Lung (tissue), 12 donors: Measurements from ENCODE around the gene RNU7-1. TPM values are rescaled to one million over a fixed set of nuclear protein-coding genes. Genes with fewer than 3 reads are reported as not detected.

Experiments
- ATAC-seq: fragments of 200-7000 bp; cut with Tn5 transposase; one replicate; pipeline ENCODE4 v1.9.1; 2020; ENCODE audit warnings: moderate number of reproducible peaks; ENCODE audit not compliant: insufficient read depth, low FRiP score
- DNase-seq, 3 donors: peaks; one replicate each; pipeline ENCODE4 v3.0.0-alpha.2; 2013 to 2017
- H3K27ac ChIP-seq, 2 donors: one replicate each; pipeline ENCODE4 v1.5.1; 2013; ENCODE audit warnings: mild to moderate bottlenecking in 2 of 2, moderate library complexity in 2 of 2, control low read depth in 1 of 2, inconsistent platforms in 1 of 2, low read depth in 1 of 2, low read length in 1 of 2
- H3K27me3 ChIP-seq, 3 donors: one replicate each; pipeline ENCODE4 v1.5.1; 2013; ENCODE audit warnings: low read length in 2 of 3; ENCODE audit not compliant: control insufficient read depth in 3 of 3, insufficient read depth in 3 of 3
- H3K36me3 ChIP-seq, 4 donors: one replicate each; pipeline ENCODE4 v1.5.1; 2013; ENCODE audit warnings: low read length in 4 of 4, mild to moderate bottlenecking in 1 of 4, moderate library complexity in 1 of 4; ENCODE audit not compliant: control insufficient read depth in 4 of 4, insufficient read depth in 4 of 4
- H3K4me1 ChIP-seq, 5 donors: one replicate each; pipeline ENCODE4 v1.5.1; 2013; ENCODE audit warnings: low read length in 5 of 5, mild to moderate bottlenecking in 2 of 5, moderate library complexity in 1 of 5; ENCODE audit not compliant: control insufficient read depth in 5 of 5, insufficient read depth in 5 of 5
- H3K4me3 ChIP-seq: one replicate; pipeline ENCODE4 v1.5.1; 2013; ENCODE audit warnings: mild to moderate bottlenecking, control low read depth, moderate library complexity
- H3K9ac ChIP-seq, 2 donors: one replicate each; pipeline ENCODE4 v1.5.1; 2013; ENCODE audit warnings: low read length in 2 of 2, control low read depth in 1 of 2; ENCODE audit not compliant: insufficient read depth in 1 of 2
- H3K9me3 ChIP-seq, 4 donors: one replicate each; pipeline ENCODE4 v1.5.1; 2013; ENCODE audit warnings: low read length in 3 of 4, mild to moderate bottlenecking in 1 of 4, moderate library complexity in 1 of 4; ENCODE audit not compliant: control insufficient read depth in 4 of 4, insufficient read depth in 3 of 4
- CTCF ChIP-seq: IDR thresholded peaks from 2 replicates; pipeline ENCODE4 v1.5.1; 2012; ENCODE audit warnings: mild to moderate bottlenecking; ENCODE audit errors: control extremely low read depth, extremely low read depth
- WGBS, 2 donors: extraction: QIAGEN DNeasy Blood & Tissue Kit; methylation state at CpG; one replicate each; pipeline ENCODE4 v1.1.7; 2013; 5-methylcytosine and 5-hydroxymethylcytosine counted together
- polyA plus RNA-seq, 2 donors: library from polyadenylated mRNA; stranded (reverse); fragments of 200-250 nt; gene quantifications; one replicate each; pipeline ENCODE4 v1.2.1, GENCODE V29; 2013
- total RNA-seq, 2 donors: library from RNA; depleted of rRNA in 1 of 2; stranded (reverse); fragments of >200 nt in 1 of 2; gene quantifications; one replicate each; pipeline ENCODE4 v1.2.1, GENCODE V29; 2014 to 2021
- donor health status: control.
- donor health status: control.
- donor health status: Bipolar disorder and iron deficiency.
- donor health status: healthy.
- donor health status: DM: yes; HTN: yes; CAD: no.

Gene RNU7-1
- total and polyA plus RNA-seq, 4 donors, result not detected

- Histone ChIP-seq H3K36me3 (no peaks in the 10 kb centered on the region), H3K9me3 (no peaks in the 10 kb centered on the region), H3K27ac (no peak overlapping the region), H3K4me3 (no peak overlapping the region), H3K4me1 (peaks cover 0 to 11% (median 4%) of the 10 kb centered on the region in 5 donors), H3K9ac (no peak overlapping the region), H3K27me3 (no peaks in the 10 kb centered on the region)
- 62 to 64% methylated on average over 5 of the region's 5 CpGs for WGBS, 2 donors
- no peak for DNase-seq
- no peak for ATAC-seq
- no peak for TF ChIP-seq CTCF
Observed at GRCh38 chr12:6899427-6899826, 44.2 kb upstream of the RNU7-1 start.

GRCh38 chr12:6899837-6900519, 43.6 kb upstream of the RNU7-1 start:
- Histone ChIP-seq H3K9ac (no peak overlapping the region), H3K4me1 (peaks cover under 1 to 13% (median 5%) of the 10 kb centered on the region in 5 donors), H3K9me3 (no peaks in the 10 kb centered on the region), H3K27me3 (no peaks in the 10 kb centered on the region), H3K36me3 (no peaks in the 10 kb centered on the region), H3K4me3 (no peak overlapping the region), H3K27ac (peak overlapping the region in 1 of 2 donors; percentile 65)
- no peak for TF ChIP-seq CTCF
- ATAC-seq (no peak), DNase-seq (peak; percentile 71 to 77 (median 74))
- WGBS, 2 donors, result 37 to 42% methylated on average over 10 of the region's 10 CpGs

GRCh38 chr12:6902448-6902847, 41.2 kb upstream of the RNU7-1 start:
- Histone ChIP-seq H3K4me3 (no peak overlapping the region), H3K4me1 (peaks cover 4 to 20% (median 8%) of the 10 kb centered on the region in 5 donors), H3K9me3 (no peaks in the 10 kb centered on the region), H3K9ac (no peak overlapping the region), H3K27ac (no peak overlapping the region), H3K36me3 (peaks cover 0 to 3% (median 1%) of the 10 kb centered on the region in 4 donors), H3K27me3 (no peaks in the 10 kb centered on the region)
- no peak for DNase-seq
- no peak for ATAC-seq
- 87 to 95% methylated on average over 4 of the region's 4 CpGs for WGBS, 2 donors
- no peak for TF ChIP-seq CTCF

DNA sequence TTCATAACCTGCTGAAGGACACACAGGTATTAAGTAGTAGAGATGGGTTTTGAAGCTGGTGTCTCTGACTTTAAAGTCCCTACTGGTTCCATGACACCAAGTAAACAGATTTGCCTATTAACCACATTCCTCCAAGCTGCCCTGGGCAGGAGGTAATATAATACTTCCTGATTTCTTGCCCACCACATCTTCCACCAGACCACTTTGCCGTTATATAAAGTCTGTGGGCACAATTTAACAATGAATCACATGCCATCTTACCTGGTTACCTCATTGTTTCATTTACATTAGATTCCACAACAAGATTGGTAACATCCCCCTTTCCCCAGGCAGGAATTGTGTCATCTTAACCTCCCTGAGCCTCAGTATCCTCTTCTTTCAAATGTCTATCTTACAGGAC, 39.9 kb upstream of the RNU7-1 start:
- no peak for DNase-seq
- H3K4me1 ChIP-seq, result peaks cover 4 to 20% (median 8%) of the 10 kb centered on the region in 5 donors
- 38 to 53% methylated on average over 1 of the region's 1 CpG for WGBS, 2 donors
- no peak for ATAC-seq
- peaks cover 0 to 5% (median 1%) of the 10 kb centered on the region in 4 donors for H3K36me3 ChIP-seq
- TF ChIP-seq CTCF, result no peak
- no peak overlapping the region for H3K4me3 ChIP-seq
- H3K9ac ChIP-seq, result no peak overlapping the region
- no peak overlapping the region for H3K27ac ChIP-seq
- H3K27me3 ChIP-seq, result no peaks in the 10 kb centered on the region
- H3K9me3 ChIP-seq, result no peaks in the 10 kb centered on the region
